K562 (cell line): ENCODE results near the gene NUAK1. TPM values are rescaled to one million over a fixed set of nuclear protein-coding genes. Genes with fewer than 3 reads are reported as not detected.

Experiments used
- ATAC-seq: fragments of 200-7000 bp; cut with Tn5 transposase; 3 replicates; pipeline ENCODE4 v1.9.1; 2020; ENCODE audit warnings: moderate library complexity
- BruUV-seq: library from RNA; stranded (reverse); fragments of 400-500 nt; replicated peaks from 2 replicates; lab custom pipeline; 2021; lab: Mats Ljungman, UMichigan
- CTCF ChIA-PET: fragments of 300-600 bp; formaldehyde crosslinking; extraction: SDS; loops from one replicate; lab custom pipeline; 2021; ENCODE audit warnings: low intra/inter-chr PET ratio; lab: Yijun Ruan, JAX
- POLR2A ChIA-PET: fragments of 300-600, 350-650 bp; sonication (Branson Sonifier 250); formaldehyde crosslinking; extraction: SDS; loops from one replicate; lab custom pipeline; 2021; ENCODE audit warnings: antibody characterized with exemption, inconsistent platforms; lab: Yijun Ruan, JAX
- DNase-seq, 4 experiments: peaks; one replicate each; pipeline versions ENCODE4 v3.0.0 to v3.0.0-alpha.2; 2011 to 2018; ENCODE audit warnings: low spot score in 3 of 4, mixed read lengths in 3 of 4; ENCODE audit errors: extremely low read depth in 1 of 4
- FAIRE-seq: peaks from 2 replicates; lab custom pipeline; 2011; peaks lifted over from hg19 to GRCh38; lab: Jason Lieb, UNC
- H2AFZ ChIP-seq: 2 replicates; pipeline ENCODE4 v1.6.0; 2011; ENCODE audit warnings: low read depth, low read length, control low read depth, inconsistent platforms
- H3K27ac ChIP-seq: fragments of 200-600 bp; 3 replicates; pipeline ENCODE4 v1.8.0; 2011; ENCODE audit warnings: low read depth, mild to moderate bottlenecking, control low read depth, inconsistent platforms, low read length, moderate library complexity, mixed read lengths; ENCODE audit errors: extremely low read depth
- H3K27me3 ChIP-seq, 2 experiments: fragments of 300-600 bp in 1 of 2; 2 replicates in 1 of 2; 3 replicates in 1 of 2; pipeline versions ENCODE4 v1.6.0 to v1.8.0; 2011; ENCODE audit warnings: inconsistent platforms in 2 of 2, low read length in 2 of 2, mild to moderate bottlenecking in 1 of 2, mixed read lengths in 1 of 2, moderate library complexity in 1 of 2; ENCODE audit not compliant: control insufficient read depth in 2 of 2, insufficient read depth in 2 of 2
- H3K36me3 ChIP-seq: fragments of 300-600 bp; 3 replicates; pipeline ENCODE4 v1.8.0; 2011; ENCODE audit warnings: mild to moderate bottlenecking, low read length, inconsistent platforms; ENCODE audit not compliant: control insufficient read depth, insufficient read depth
- H3K4me1 ChIP-seq, 2 experiments: fragments of 200-600 bp in 1 of 2; replicated peaks in 1 of 2; 2 replicates in 1 of 2; 3 replicates in 1 of 2; pipeline versions ENCODE4 v1.5.1 to v1.8.0; 2011; ENCODE audit warnings: inconsistent platforms in 2 of 2, low read length in 2 of 2, mild to moderate bottlenecking in 1 of 2, mixed read lengths in 1 of 2, moderate library complexity in 1 of 2; ENCODE audit not compliant: control insufficient read depth in 2 of 2, insufficient read depth in 2 of 2
- H3K4me2 ChIP-seq: 2 replicates; pipeline ENCODE4 v1.6.1; 2011; ENCODE audit warnings: low read length, control low read depth, inconsistent platforms, mixed read lengths; ENCODE audit not compliant: insufficient read depth
- H3K4me3 ChIP-seq: fragments of 200-600 bp; sonication (generic), shearing (Covaris generic); 2 replicates; pipeline ENCODE4 v1.5.1; 2016; ENCODE audit warnings: control low read depth, inconsistent platforms
- H3K79me2 ChIP-seq: fragments of 200-600 bp; 3 replicates; pipeline ENCODE4 v1.8.0; 2011; ENCODE audit warnings: low read length, inconsistent platforms; ENCODE audit not compliant: control insufficient read depth, insufficient read depth
- H3K9ac ChIP-seq, 2 experiments: 2 replicates each; pipeline versions ENCODE4 v1.6.0 to v1.6.1; 2011; ENCODE audit warnings: low read depth in 2 of 2, low read length in 2 of 2, control low read depth in 1 of 2, inconsistent platforms in 1 of 2, mild to moderate bottlenecking in 1 of 2, mixed read lengths in 1 of 2; ENCODE audit not compliant: insufficient read depth in 1 of 2
- H3K9me1 ChIP-seq: one replicate; pipeline ENCODE4 v1.6.0; 2011; ENCODE audit warnings: inconsistent platforms, mild to moderate bottlenecking, low read length, moderate library complexity; ENCODE audit not compliant: control insufficient read depth, insufficient read depth
- H3K9me3 ChIP-seq: replicated peaks from 2 replicates; pipeline ENCODE4 v1.5.1; 2011; ENCODE audit warnings: low read depth, low read length, inconsistent platforms; ENCODE audit not compliant: control insufficient read depth, insufficient read depth
- H4K20me1 ChIP-seq: replicated peaks from 2 replicates; pipeline ENCODE4 v1.6.1; 2011; ENCODE audit warnings: low read length, inconsistent platforms, mixed read lengths; ENCODE audit not compliant: control insufficient read depth, insufficient read depth
- C11orf30 ChIP-seq: fragments of 450-650 bp; IDR thresholded peaks from 2 replicates; pipeline ENCODE4 v1.6.1; 2016; ENCODE audit warnings: low read depth, mild to moderate bottlenecking
- CEBPB ChIP-seq: fragments of 450-650 bp; IDR thresholded peaks from 2 replicates; pipeline ENCODE4 v1.6.1; 2016; ENCODE audit warnings: missing genetic modification characterization, missing compliant biosample characterization
- CEBPG ChIP-seq, 3 experiments: fragments of 200-800 bp in 1 of 3; sonication (Bioruptor generic) in 1 of 3; sonication (generic) in 1 of 3; formaldehyde crosslinking in 1 of 3; IDR thresholded peaks in 2 of 3; conservative IDR thresholded peaks in 1 of 3; 2 replicates each; pipeline versions ENCODE4 v1.6.1 to v1.8.0; 2016 to 2022; ENCODE audit warnings: missing compliant biosample characterization in 2 of 3, missing genetic modification characterization in 2 of 3, mild to moderate bottlenecking in 1 of 3, missing genetic modification reagents in 1 of 3
- GTF2B ChIP-seq: IDR thresholded peaks from 2 replicates; pipeline ENCODE4 v1.6.1; 2011; ENCODE audit not compliant: insufficient read length; ENCODE audit errors: extremely low read depth
- KDM1A ChIP-seq, 2 experiments: fragments of 450-650 bp; IDR thresholded peaks; 2 replicates each; pipeline ENCODE4 v1.6.1; 2016; ENCODE audit warnings: mild to moderate bottlenecking in 2 of 2
- MAFF ChIP-seq: IDR thresholded peaks from 2 replicates; pipeline ENCODE4 v1.6.1; 2012; ENCODE audit warnings: low read length, improper control_type of control experiment
- NCOA1 ChIP-seq: fragments of 450-650 bp; IDR thresholded peaks from 2 replicates; pipeline ENCODE4 v1.6.1; 2016; ENCODE audit warnings: low read depth
- THAP12 ChIP-seq: fragments of 250-450 bp; sonication (Bioruptor Pico); IDR thresholded peaks from 2 replicates; pipeline ENCODE4 v1.9.0; 2021; ENCODE audit warnings: mild to moderate bottlenecking, inconsistent platforms
- XRCC3 ChIP-seq: fragments of 450-650 bp; IDR thresholded peaks from 2 replicates; pipeline ENCODE4 v1.6.1; 2017; ENCODE audit warnings: mild to moderate bottlenecking, moderate library complexity
- ZNF280B ChIP-seq: fragments of 250-450 bp; sonication (Bioruptor Pico); IDR thresholded peaks from 2 replicates; pipeline ENCODE4 v1.5.1; 2021; ENCODE audit warnings: mild to moderate bottlenecking
- WGBS: fragments of 100-300 bp; shearing (Covaris generic); methylation state at CpG from one replicate; pipeline ENCODE4 v1.1.6; 2016; ENCODE audit warnings: low coverage, mixed read lengths; ENCODE audit not compliant: insufficient coverage; ENCODE audit errors: missing lambda C conversion rate; 5-methylcytosine and 5-hydroxymethylcytosine counted together
- in situ Hi-C: fragments of 300-500 bp; cut with MboI; formaldehyde crosslinking; loops from 4 replicates; pipeline ENCODE4 v1.15.0; 2018; ENCODE audit warnings: inconsistent platforms, mixed read lengths
- intact Hi-C: fragments of 100-400 bp; cut with micrococcal nuclease; formaldehyde crosslinking; loops from 2 replicates; pipeline ENCODE4 v1.14.2; 2022
- polyA plus RNA-seq, 8 experiments: library from polyadenylated mRNA; depleted of rRNA in 4 of 8; stranded (reverse) in 5 of 8; unstranded in 3 of 8; fragments of >200 nt; fragmentation: Nextera tagmentation in 2 of 8; fragmentation: Illumina TruSeq in 1 of 8; extraction: Ambion mirVana in 2 of 8; extraction: Trizol in 1 of 8; gene quantifications; 2 replicates each; pipeline versions ENCODE4 v1.2.1 to v1.2.3, GENCODE V29; 2011 to 2014; ENCODE audit warnings: inconsistent platforms in 1 of 8, missing spikeins in 1 of 8
- total RNA-seq, 7 experiments: library from RNA; depleted of rRNA in 6 of 7; stranded (reverse); fragments of >200 nt in 6 of 7; fragmentation: Illumina TruSeq in 2 of 7; extraction: Trizol in 2 of 7; gene quantifications; 2 replicates each; pipeline versions ENCODE4 v1.2.1 to v1.2.3, GENCODE V29; 2011 to 2021; ENCODE audit warnings: low replicate concordance in 1 of 7

The NUAK1 gene
- total and polyA plus RNA-seq, 9 of the 15 experiments (the other 6 are each of a cell fraction or from before 2014, with no cell fraction given) = 0.02 TPM; not detected in 8

- Histone ChIP-seq H4K20me1 (no peaks in the 10 kb centered on the region), H3K27me3 (peaks cover 5 to 11% of the 10 kb centered on the region in 2 experiments; a peak in 3 of 5 replicates), H3K9ac (no peak overlapping the region), H3K9me3 (no peaks in the 10 kb centered on the region), H3K79me2 (no peaks in the 10 kb centered on the region), H3K4me3 (no peak overlapping the region), H3K36me3 (no peaks in the 10 kb centered on the region), H2AFZ (no peak overlapping the region), H3K4me1 (no peaks in the 10 kb centered on the region), H3K27ac (no peak overlapping the region), H3K4me2 (no peak overlapping the region), H3K9me1 (no peaks in the 10 kb centered on the region)
- BruUV-seq = no TSS peak
- TF ChIP-seq ZNF280B (no peak), THAP12 (CRISPR knock-in tag) (no peak), C11orf30 (no peak), NCOA1 (no peak), KDM1A (IDR thresholded peaks at IDR 0.05) (no peak), CEBPG (CRISPR knock-in tag; IDR thresholded peaks at IDR 0.05) (no peak), CEBPG (tag; conservative IDR thresholded peaks at IDR 0.05 in 1 of 2, IDR thresholded peaks at IDR 0.05 in 1 of 2) (no peak), XRCC3 (no peak), MAFF (no peak), GTF2B (no peak), CEBPB (tag) (no peak)
- POLR2A ChIA-PET = no interaction called here
- no peak for DNase-seq
- CTCF ChIA-PET = no interaction called here
- no peak for FAIRE-seq
- ATAC-seq = no peak
- intact Hi-C loops (no loop called here), in situ Hi-C loops (no loop called here)
- 0% methylated on average over 6 of the region's 6 CpGs for WGBS
Observed at GRCh38 chr12:106048676-106049075, 90.1 kb downstream of the NUAK1 start.
